ENCODE data around the gene GFRA3.
A peak's percentile ranks its signal among the peaks of the same experiment; 100 is the strongest.

Gene GFRA3

DNA sequence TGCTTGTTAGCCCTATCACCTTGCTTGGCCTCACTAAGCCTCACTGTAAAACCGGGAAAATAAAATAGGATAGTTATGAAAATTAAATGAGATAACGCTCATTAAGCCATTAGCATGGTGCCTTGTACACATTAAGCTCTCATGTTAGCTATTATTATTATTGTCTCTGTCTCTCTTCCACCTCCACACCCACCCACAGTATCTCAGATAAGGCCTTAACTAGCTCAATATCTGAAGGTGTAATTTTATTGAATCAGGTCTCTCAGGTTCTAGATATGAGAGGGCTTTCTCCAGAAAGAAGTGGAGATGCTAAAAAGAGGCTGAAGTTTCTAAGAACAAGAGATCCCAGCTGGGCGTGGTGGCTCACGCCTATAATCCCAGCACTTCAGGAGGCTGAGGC, 27.6 kb downstream of the GFRA3 start:
- FAIRE-seq: no peak

DNA sequence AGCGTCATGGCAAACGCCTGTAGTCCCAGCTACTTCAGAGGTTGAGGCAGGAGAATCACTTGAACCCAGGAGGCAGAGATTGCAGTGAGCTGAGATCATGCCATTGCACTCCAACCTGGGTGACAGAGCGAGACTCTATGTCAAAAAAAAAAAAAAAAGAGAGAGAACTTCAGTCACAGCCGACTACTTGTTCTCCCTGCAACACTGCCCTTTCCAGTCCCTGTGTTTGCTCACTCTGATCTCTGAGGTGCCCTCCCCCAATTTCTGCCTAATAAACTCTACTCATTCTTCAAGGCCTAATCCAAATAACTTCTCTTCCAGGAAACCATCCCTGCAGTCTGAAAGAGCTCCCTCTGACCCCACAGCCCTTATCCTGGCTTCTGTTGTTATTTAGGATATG, 28.1 kb downstream of the GFRA3 start:
- no peak for FAIRE-seq

DNA sequence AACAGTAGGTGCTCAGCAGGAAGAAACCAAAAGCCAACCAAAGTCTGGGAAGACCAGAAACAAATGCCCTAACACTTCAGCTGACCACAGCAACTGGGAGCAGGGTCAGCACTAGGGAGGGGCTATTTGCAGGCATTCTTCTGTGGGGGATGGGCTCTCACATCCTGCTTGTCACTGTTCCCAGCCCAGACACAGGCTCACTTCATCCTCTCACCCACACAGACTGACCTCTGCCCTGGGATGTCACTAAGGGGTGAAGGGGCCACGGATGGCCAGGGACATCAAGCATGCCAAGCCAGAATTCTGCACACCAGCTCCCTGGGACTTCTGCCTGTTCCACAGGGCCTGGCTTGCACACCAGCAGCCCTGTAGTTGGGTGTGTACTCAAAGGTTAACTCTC, 28.7 kb downstream of the GFRA3 start:
- FAIRE-seq: no peak

DNA sequence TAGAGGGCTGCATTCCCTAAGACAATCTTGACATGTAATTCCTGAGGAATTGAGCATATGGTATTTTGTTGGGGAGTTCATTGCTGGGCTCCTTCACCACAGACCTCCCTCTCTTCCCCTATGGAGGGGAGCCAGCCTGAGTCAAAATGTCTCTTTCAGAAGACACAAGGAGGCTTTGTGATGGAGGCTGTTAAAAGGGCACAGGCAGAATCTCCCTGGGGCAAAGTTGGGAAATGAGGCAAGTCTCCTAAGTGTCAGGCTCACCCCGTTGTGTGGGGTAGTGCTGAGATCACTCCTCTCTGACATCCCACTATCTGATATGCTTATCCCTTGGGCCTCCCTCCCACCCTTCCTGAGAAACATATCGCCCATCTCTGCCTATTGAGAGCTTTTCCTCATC, 30.6 kb downstream of the GFRA3 start:
- FAIRE-seq: no peak

DNA sequence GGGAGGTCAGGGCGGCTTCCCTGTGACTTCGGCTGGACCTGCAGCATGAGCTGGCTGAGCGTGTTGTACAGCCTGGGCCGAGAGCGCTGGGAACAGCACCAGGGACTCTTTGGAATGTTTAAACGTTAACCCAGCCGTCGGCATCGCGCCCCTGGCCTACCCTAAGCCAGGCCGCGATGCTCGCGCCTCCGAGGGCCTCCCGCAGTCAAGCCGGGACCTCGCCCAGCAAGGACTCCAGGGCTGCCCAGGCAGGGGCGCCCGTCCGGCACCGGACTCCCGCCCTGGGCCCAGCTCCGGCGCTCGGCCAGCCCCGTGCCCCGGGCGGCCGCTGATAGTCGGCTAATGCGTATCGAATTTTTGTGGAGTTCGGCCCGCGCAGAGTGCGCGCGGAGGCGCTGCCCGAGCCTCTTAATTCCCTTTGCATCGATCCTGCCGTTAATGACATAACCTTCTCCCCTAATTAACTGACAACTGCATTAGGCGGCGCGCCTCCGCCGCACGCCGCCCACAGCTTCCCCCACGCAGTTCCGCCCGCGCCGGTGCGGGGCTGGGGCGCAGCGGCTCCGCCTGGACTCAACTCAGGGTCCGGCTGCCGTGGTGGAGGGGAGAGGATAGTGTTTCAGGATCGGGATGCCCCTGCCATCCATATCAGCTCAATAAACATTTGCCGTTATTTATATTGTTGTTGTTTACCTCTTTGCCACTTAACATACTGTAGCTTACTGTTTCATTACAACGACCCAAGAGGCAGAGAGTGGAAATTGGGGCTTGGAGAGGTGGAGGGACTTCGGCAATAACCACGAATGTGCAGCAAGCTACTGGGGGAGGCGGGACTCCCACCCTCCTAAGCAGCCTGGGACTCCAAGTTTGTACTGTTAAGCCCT, 32.5 kb downstream of the GFRA3 start:
- no peak for FAIRE-seq

DNA sequence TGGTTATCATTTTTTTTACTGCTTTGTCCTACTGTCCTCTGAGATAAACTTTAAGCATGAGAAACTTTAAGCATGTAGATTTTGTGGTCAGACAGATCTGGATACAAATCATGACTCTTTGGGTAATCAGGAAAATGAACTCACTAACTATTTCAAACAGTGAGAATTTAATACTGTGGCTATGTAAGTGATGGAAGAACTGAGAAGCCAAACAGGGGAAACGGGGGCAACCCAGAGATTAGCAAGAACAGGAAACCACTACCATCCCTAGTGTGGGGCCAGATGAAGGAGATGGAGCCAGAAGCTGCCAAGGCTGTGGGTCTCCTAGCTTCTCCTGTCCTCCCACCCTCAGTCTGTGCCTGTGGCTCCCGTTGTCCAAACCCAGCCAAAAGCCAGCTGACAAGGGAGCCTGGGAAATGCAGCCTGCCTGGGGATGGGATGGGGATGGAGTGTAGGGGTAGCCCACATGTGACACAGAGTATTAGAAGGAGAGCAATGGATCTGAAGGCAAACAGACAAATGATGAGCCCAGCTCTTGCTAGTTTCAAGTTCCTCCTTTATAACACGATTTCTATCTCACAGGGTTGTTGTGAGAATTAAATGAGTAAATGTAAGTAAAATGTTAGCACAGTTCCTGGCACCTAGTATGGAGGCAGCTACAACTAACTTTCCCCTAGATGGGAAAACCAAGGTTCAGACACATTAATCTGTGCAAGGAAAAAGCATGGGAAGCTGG, 33.6 kb downstream of the GFRA3 start:
- no peak for FAIRE-seq

DNA sequence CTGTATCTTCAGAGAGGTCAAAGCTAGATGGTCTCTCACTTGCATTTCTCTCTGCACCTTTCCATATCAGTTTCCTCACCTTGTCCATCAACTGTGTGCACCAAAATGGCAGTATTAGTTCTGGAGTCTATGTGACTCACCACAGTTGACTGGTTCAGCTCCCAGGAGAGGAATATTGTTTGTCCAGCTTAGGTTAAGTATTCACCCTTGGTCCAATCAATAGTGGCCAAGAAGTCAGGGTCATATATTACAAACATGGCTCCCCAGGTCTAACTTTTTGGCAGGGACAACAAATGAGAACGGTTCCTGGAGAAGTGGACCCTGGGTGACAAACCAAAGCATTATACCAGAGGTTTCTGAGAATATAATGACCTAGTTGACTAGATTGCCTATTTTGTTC, 36.4 kb downstream of the GFRA3 start:
- FAIRE-seq: no peak

DNA sequence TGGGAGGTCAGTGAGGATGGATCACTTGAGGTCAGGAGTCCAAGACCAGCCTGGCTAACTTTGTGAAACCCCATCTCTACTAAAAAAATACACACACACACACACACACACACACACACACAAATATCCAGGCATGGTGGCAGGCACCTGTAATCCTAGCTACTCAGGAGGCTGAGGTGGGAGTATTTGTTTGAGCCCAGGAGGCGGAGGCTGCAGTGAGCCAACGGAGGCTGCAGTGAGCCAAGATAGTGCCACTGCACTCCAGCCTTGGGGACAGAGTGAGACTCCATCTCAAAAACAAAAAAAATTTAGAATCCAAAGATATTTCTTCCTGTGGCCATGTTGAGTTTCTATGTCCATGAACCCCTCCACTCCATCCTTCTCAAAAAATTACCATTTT, 39.8 kb downstream of the GFRA3 start:
- no peak for FAIRE-seq

DNA sequence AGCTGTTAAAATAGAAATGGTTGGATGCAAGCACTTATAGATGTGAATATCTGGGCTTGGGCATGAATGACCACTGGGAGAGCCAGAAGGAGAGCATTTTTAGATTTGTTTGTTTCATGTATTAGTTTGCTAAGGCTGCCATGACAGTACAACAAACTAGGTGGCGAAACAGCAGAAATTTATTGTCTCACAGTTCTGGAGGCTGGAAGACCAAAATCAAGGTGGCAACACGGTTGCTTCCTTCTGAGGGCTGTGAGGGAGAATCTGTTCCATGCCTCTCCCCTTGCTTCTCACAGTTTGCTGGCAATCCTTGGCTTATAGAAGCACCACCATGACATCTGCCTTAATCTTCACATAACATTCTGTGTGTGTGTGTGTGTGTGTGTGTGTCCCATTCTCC, 41.1 kb downstream of the GFRA3 start:
- no peak for FAIRE-seq

DNA sequence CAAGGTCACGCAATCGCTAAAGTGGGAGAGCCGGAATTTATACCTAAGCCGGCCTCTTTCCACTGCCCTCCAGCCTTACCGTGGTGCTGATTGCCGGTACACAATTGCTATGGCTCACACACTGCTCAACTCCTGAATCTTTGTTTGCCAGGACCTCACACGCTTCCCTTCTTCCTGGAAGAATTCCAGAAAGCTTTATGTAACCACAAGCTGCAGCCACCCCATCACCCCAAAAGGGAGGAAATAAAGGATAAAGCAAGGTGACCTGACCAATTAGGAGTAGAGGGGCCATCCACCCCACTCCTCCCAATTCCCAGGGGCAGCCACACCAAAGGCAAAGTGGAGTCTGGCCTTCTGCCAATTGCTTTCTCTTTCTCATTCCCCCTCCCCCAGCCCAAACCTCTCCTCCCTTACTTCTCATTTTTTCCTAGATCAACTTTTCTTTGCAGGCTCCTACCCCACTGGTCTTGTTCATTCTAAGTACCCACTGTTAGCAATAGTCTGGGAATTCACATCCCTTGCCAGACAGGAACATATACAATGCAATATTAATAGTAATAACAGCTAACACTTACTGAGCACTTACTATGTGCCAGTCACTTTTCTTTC, 43.3 kb downstream of the GFRA3 start:
- FAIRE-seq: no peak

DNA sequence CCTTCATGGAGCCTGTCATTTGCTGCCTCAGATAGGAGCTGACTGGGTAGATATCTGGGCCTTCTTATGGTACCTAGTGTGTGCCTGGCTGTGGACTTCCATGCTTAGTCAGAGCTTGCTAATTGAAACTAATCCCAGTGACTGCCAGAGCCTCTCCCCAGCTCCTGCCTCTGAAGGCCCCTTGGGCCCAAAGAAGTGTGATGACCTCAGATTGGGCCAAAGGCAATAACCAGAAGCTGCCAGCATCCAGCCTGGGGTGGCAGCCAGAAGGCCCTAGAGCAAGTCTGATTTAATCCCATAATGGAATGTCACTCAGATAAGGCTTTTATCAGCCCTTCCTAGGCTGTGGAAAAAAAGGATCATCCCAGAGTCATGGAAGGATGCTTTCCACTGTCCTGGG, 44.2 kb downstream of the GFRA3 start:
- no peak for FAIRE-seq

DNA sequence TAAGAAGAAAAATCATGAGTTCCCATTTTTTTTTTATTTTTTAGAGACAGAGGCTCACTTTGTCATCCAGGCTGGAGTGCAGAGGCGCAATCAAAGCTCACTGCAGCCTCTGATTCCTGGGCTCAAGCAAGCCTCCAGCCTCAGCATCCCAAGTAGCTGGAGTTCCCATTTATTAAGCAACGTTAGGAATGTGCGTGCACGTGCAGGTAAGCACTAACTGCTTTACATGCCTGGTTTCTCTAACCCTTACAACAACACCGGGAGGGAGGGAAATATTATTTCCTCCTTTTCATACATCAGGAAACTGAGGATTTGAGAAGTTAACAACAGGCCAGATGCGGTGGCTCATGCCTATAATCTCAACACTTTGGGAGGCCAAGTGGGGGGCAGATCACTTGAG, 45.0 kb downstream of the GFRA3 start:
- no peak for FAIRE-seq

DNA sequence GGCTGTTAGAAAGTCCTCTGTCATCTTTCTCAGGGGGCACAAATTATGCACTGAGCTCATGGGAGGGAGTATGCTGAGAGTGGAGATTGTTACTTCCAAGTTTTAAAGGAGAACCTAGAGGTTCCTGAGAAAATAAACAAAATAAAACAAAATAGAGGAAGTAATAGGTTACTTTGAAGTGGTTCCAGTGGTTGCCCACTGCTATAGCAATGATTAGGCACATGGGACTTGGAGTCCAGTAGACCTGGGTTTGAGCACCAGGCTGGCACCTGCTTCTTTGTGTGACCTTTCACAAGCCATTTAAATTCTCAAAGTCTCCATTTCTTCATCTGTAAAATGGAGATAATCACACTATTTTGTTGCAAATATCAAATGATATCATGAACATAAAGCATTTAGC, 47.5 kb downstream of the GFRA3 start:
- no peak for FAIRE-seq

DNA sequence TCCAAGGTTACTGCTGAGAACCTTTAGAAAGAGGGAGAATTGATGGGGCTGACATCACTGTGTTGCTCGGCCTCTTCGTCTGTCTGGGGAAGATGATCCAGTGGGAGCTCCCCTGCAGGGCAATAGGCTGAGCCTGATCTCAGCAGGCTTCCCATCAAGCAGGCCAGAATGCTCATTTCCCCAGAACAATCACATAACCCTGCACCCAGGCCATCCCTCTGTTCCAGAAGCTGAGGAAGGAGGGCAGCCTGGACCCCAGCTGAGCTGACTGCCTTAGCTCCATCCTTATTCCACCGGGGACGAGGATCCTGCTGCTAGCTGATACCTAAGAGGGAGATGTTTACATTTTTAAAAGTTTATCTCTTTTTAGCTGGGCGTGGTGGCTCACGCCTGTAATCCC, 49.7 kb downstream of the GFRA3 start:
- FAIRE-seq: no peak

DNA sequence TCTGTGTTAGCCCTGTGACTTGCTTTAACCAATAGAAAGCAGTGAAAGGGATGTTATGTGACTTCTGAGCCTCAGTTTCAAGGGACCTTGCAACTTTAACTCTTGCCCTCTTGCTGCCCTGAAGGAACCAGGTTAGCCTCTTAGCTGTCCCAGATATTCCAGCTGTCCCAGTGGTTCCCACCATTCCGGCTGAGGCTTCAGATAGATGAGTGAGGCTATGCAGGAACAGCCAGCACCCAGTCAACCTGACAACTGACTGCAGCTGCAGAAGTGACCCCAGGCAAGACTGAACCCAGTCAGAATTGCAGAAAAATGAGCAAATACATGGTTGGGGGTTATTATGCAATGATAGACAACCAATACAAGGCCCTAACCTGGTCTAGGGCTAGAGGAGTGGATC, 50.9 kb downstream of the GFRA3 start:
- no peak for FAIRE-seq

DNA sequence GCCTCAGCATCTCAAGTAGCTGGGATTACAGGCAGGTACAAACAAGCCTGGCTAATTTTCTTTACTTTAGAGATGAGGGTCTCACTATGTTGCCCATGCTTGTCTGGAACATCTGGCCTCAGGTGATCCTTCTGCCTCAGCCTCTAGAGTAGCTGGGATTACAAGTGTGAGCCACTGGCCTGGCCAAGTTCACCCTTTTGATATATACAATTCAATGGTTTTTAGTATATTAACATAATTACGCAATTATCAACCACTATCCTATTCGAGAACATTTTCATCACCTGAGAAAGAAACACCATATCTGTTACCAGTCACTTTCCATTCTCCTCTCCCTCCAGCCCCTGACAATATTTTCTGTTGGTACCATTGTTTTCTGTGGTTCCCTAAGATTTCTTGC, 57.6 kb downstream of the GFRA3 start:
- FAIRE-seq: no peak

DNA sequence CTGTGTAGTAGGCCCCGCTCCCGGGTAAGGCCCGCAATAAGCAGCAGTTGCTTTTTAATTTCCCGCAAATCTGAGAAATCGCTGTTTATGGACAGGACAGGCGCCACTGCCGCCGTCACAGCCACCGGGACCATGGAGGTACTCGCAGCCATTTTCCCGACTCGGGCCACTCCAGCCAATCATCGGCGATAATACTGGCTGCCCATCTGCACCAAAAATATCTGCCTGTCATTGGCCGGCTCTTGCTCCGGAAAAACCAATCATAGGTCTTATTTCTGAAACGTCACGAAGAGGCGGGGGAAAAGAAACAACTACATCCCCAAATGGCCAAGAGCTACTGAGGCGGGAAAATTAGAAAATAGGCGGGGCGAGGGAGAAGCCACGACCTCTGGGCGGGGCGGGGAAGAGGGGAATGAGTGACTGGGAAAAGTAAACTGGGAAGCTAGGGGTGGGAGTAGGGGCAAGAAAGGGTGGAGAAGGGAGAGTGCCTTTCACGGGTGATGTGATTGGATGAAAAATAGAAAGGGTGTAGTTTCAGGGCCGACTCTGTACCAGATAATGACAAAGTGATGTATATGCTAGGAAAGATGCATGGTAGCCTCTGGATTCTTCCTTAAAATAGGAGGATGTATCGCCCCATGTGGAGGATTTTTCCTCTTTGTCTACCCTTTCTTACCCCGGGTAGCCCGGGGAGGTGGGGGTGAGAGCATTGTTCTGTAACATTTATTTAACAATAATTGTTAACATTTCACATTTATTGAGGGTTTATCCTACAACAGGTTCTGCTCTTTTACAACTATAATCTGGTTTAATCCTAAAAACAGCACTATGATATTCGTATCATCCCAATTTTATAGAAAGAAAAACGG, 61.0 kb downstream of the GFRA3 start, which contains the start of gene CDC23:
TSS of gene CDC23 (minus strand) at position 163 of the 869 bp plus-strand sequence. CDS start at position 152, 11 bp downstream.
- FAIRE-seq: peak; percentile 99

DNA sequence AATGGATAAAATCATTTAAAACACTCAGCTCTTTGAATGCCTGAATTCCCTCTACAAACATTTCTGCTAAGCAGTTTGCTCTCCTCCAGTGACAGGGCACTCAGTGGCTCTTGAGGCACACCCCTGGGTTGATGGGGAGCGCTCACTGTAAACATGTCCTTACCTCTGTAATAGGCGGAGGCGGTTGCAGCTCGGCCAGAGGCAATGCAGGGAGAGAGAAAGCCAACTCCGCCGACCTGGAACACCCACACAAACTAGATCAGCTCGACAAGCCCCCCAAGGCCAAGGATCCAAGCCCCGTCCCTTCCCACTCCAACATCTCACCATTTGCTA, 61.6 kb downstream of the GFRA3 start:
- no peak for FAIRE-seq

DNA sequence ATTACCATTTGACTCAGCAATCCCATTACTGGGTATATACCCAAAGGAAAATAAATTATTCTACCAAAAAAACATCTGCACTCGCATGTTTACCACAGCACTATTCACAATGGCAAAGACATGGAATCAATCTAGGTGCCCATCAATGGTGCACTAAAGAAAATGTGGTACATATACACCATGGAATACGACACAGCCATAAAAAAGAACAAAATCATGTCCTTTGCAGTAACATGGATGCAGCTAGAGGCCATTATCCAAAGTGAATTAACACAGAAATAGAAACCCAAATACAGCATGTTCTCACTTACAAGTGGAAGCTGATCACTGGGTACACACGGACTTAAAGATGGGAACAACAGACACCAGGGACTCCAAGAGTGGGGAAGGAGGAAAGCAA, 63.4 kb downstream of the GFRA3 start:
- no peak for FAIRE-seq
